Measurements from ENCODE around the gene CSPG4.

Gene CSPG4

GRCh38 chr15:75671730-75672602 lies 40.7 kb downstream of the CSPG4 start:
- in situ Hi-C loops (cut with MboI; ENCODE audit: low sequenced_read_pairs) = no loop called here

GRCh38 chr15:75669879-75670212 lies 42.8 kb downstream of the CSPG4 start:
- in situ Hi-C loops (cut with MboI; ENCODE audit: low sequenced_read_pairs) = no loop called here

GRCh38 chr15:75669191-75669878 lies 43.3 kb downstream of the CSPG4 start:
- in situ Hi-C loops (cut with MboI; ENCODE audit: low sequenced_read_pairs) = no loop called here

DNA sequence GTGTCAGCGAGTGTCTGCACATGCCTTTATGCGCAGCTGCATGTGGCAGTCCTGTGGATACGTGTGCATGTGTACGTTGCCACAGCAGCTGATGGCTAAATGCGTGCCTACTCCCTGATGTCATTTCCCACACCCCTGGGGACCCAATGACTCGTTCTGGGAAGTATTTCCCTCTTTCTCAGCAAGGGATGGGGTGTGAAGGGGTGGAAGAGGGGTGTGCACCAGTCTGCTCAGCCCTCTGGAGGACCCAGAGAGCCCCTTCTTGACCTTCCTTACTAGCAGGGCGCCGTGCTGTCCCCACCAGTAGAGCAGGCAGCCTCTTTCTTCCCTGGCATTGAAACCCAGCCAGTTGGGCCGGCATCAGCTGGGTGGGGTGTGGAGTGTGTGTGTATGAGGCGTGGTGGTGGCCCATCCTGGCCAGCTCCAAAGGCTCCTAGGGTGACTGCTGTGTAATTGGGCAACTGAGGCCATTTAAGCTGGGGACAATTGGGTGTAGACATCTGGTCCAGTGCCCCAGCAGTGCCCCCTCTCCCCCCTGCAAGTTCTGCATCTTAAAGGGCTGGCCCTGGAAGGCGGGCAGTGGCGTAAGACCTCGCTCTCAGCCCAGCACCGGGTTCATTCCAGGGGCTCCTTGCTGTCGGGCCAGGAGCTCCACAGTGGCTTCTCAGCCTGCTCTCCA lies 45.7 kb downstream of the CSPG4 start:
- in situ Hi-C loops (cut with MboI; ENCODE audit: low sequenced_read_pairs) = no loop called here

DNA sequence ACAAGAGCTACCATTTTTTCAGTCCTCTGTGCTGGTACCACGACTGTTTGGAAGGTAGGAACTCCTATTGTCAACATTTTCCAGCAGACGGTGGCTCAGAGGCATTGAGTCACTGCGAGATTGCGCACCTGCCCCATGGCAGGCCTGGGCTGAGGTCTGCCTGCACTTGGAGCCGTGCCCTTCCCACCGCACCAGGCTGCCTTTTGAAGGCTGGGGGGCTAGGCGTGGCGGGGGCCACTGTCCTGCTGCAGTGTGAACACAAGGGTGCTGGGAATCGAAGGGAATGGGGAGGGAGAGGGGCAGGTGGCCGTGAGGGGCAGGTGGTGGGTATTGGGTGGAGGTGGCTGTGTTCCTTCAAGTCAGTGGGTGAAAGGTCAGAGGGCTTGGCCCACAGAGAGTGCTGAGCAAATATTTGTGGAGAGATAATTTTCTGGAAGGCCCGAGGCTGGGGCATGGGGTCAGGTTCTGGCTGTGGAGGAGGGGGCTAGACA lies 48.7 kb downstream of the CSPG4 start:
- in situ Hi-C loops (cut with MboI; ENCODE audit: low sequenced_read_pairs) = no loop called here

GRCh38 chr15:75662823-75663519 lies 49.7 kb downstream of the CSPG4 start:
- in situ Hi-C loops (cut with MboI; ENCODE audit: low sequenced_read_pairs) = no loop called here

DNA sequence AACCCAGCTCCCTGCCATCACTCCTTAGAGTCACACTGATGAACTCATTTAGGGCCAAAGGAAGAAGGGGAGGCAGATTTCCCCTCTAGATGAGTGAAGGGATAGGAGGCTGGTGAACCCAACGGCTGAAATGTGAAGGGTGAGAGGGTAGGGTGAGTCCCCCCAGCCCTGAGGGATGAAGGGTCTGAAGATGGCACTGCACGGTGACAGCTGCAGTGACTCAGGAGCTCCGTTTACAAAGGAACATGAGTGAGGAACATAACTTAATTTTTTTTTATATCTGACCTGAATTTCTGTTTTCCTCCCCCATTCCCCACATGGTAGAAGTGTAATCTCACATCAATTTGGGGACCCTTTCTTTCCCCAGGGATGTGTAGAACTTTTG lies 50.9 kb downstream of the CSPG4 start:
- in situ Hi-C loops (cut with MboI; ENCODE audit: low sequenced_read_pairs) = no loop called here

- in situ Hi-C loops (cut with MboI; ENCODE audit: low sequenced_read_pairs) = no loop called here
Measured at GRCh38 chr15:75661100-75661755, 51.4 kb downstream of the CSPG4 start.

- in situ Hi-C loops (cut with MboI; ENCODE audit: low sequenced_read_pairs) = no loop called here
Measured at GRCh38 chr15:75659928-75660645, 52.6 kb downstream of the CSPG4 start.

DNA sequence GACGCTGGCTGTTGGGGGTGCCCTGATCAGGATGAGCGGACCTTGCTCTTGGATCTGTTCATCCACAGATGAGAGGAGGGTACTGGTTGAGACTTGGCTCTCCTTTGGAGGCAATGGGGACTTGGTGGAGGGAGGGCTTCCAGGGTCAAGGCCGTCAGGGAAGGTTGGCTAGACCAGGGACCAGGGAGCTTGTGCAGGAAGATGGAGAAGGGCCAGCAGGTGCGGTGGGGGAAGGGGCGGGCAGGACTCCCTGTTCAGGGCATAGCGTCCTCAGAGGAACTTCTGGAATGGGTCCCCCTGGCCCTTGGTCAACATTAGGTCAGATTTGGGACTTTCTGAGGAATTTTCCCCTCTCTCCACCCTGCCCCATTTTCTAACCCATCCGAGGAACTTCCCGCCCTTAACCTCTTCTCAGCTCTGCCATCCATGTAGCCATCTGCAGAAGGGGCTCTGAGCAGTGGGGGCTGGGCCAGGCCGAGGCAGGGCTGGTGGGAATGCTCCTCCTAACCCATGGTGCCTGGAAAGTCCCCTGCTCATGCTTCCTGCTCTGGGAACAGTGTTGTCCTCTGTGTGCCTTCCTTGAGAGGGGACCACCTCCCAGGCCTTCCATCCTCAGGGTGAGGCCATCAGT lies 53.4 kb downstream of the CSPG4 start:
- in situ Hi-C loops (cut with MboI; ENCODE audit: low sequenced_read_pairs) = no loop called here

DNA sequence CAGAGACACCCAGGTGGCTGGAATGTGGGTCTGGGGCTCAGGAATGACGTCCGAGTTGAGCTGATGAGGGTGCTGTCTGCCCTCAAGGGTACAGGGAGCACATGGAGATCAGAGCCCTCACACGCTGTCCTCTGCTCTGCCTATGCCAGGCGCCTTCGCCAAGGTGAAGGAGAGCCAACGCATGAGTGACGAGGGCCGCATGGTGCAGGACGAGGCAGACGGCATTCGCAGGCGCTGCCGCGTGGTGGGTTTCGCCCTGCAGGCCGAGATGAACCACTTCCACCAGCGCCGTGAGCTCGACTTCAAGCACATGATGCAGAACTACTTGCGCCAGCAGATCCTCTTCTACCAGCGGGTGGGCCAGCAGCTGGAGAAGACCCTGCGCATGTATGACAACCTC lies 55.8 kb downstream of the CSPG4 start:
- in situ Hi-C loops (cut with MboI; ENCODE audit: low sequenced_read_pairs) = no loop called here

GRCh38 chr15:75656331-75656730 lies 56.3 kb downstream of the CSPG4 start:
- in situ Hi-C loops (cut with MboI; ENCODE audit: low sequenced_read_pairs) = no loop called here

GRCh38 chr15:75655931-75656330 lies 56.7 kb downstream of the CSPG4 start:
- in situ Hi-C loops (cut with MboI; ENCODE audit: low sequenced_read_pairs) = no loop called here

DNA sequence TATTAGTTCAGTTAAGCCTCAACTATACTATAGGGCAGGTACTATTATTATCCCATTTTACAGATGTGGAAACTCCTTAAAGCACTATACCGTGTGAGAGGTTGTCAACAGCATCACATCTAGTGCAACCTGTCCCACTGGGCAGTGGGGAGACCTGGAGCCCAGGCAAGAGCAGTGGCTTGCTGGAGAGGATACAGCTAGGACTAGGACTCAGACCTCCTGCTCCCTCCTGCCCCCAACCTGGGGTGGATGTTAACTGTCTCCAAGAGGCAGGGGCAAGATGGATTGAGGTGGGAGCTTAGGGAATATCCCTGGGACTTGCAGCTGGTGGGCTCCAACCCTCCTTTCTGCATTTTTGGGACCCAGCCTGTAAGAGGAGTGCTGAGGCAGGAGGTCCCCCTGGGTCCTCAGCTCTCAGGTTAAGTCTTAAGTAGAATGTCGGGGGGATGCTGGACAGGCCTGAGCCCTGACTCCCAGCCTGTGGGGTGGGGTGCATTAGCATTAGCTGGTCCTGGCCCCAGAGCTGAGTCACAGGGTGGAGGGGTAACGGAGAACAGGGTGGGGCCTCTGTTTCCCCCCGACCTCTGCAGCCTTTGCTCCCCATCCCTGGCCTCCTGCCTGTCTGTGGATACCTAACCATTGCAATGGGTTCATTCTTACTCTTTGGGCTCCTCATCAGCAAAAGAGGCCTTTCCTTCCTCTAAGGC lies 58.3 kb downstream of the CSPG4 start:
- in situ Hi-C loops (cut with MboI; ENCODE audit: low sequenced_read_pairs) = no loop called here

DNA sequence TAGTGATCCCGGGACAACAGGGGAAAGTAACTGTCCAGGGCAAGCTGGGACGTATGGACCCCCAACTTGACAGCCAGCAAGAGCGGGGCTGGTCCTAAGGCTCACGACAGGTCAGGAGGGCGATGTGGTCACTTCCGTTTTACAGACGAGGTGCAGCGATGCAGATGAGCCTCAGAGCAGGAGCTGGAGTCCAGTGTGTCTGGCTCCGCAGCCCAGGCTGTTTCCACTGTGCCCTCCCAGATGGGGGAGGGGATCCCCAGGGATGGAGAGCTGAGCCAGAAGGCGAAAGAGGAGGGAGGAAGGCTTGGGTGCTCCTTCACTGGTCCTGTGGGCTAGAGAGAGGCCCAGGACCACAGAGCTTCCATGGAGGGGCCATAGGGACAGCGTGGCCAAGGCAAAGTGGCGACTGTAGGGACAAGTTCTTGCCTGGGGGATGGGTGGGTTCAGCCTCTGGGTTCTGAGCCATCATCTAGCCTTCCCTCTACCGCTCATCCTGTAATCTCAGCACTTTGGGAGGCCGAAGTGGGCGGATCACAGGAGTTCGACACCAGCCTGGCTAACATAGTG lies 59.2 kb downstream of the CSPG4 start:
- in situ Hi-C loops (cut with MboI; ENCODE audit: low sequenced_read_pairs) = no loop called here

DNA sequence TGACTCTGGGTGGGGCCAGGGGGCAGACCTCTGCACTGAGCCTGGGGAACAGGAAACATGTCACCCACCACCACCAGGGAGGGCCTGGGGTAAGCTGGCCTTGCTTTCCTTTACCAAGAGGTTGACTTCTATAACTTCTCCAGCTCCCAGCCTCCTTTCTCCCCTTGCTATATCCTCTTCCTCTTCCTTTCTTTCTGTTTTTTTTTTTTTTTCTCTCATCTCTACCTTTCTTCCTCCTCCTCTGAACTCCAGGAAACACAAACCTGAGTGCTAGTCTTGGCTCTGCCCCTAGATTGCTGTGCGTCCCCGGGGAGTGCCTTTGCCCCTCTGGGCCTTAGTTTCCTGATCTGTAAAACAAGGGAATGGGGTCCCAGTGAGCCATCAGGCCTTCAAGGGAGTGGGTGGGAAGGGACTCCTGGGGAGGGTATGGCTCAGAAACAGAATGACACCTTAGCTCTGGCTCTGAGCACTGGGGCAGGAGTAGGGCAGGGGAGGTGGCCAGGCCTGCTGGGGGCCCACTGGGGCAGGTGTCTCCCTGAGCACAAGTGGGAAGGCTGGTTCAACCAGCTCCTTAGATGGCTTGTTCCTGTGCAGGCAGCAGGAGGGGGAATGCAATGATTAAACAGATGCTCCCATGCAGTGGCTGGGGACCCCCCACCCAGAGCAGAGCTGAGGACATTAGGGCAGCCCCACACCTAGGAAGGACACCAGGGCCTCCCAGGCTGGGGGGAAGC lies 60.7 kb downstream of the CSPG4 start:
- in situ Hi-C loops (cut with MboI; ENCODE audit: low sequenced_read_pairs) = no loop called here

DNA sequence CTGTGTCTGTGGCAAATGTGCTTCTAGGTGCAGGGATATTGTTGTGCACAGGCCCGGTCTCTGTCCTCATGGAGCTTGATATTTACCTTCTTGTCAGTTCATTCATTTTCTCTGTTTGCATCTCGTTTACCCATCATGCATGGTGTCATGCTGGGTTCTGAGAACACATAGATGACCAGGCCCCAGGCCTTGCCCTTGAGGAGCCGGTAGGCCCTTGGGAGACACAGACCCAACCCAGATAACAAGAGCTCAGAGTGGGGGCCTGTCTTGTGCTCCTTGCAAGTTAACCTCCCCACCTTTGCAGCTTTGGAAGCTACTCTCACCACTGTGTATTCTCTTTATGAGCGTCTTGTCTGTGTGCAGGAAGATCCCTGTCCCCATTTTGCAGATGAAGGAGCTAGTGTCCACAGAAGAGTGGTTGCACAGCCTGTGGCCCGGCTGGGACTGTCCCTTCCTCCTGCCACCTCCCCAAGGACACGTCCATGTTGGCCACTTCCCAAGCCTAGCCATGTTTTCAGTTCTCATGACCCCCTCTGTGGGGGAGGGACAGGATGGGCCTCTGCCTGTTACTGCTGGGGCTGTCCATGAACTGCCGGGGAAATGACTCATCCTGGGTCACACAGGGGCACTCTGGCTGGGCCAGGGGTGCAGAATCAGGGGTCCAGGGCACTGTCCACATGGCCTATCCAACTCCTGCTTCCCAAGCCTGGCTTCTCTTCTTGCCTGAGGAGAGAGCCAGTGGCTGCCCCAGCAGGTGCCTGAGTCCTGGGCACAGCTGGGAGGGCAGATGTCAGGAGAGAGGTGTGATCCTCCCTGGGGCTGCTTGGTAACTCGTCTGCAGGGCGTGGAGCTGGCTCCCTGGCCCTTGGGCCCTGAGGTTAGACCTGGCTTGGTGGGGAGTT lies 61.5 kb downstream of the CSPG4 start:
- in situ Hi-C loops (cut with MboI; ENCODE audit: low sequenced_read_pairs) = no loop called here

All from hTERT RPE-1 (cell line).